Activated CD8-positive, alpha-beta memory T cell treated with anti-CD3 and anti-CD28 coated beads, Interleukin-2, amount 50 U/mL, for 1 hour (primary cell): ENCODE measurements around the gene MXRA8.
A peak's percentile ranks its signal among the peaks of the same experiment; 100 is the strongest.

Experiments used
- DNase-seq: peaks from one replicate; pipeline ENCODE4 v3.0.0-alpha.2; 2020; ENCODE audit errors: extremely low read depth

MXRA8 gene

GRCh38 chr1:1307261-1307922, 51.0 kb downstream of the MXRA8 start:
- no peak for DNase-seq

DNA sequence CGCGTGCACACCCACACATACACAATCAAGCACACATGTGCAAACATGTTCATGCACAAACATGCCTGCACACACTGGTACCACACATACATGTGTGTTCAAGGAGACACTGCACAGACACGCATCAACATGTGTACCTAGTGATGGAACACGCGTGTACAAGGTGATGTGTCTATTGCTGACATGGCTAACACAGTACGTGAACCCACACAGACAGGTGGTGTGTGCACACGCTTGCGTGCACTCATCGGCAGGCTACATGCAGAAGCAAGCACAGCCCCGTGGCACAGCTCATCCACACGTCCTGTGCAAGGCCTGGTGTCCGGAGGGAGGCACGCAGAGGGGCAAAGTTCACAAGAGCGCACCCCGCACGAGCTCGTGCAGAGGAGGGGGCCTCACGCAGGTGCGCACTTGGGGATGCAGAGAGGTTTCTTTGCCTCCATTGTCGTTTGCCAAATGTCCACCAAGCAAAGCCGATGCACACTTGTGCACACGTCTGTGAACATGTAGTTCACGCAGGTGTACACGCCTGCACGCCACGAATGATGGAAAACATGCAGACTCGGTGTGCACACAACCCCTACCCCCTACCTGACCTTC, 51.6 kb downstream of the MXRA8 start:
- no peak for DNase-seq

DNA sequence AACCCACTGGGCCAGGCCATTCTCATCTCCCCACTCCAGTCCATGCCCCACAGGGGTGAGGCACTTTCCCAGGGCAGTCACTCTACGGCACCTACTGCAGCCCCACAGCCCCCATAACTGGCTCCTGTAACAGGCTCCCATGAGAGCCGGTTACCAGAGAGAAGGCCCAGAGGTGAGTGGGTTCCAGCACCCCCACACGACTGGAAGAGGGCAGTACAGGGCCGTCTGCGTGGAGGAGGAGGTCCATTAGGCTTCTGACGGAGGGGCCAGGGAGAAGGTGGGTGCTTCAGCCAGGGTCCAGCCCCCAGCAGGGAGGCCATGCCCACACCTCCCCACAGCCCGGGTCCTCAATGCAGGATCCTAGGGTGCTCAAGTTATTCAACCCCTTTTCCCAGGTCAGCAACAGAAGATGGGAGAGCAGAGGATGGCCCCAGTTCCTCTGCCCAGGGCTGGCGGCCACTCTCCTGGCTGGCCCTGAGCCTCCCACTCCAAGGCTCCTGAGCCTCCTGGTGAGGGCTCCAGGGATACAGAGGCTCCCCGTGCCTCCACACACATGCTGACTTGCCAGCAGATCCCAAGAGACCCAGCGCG, 52.2 kb downstream of the MXRA8 start:
- DNase-seq: no peak

GRCh38 chr1:1305300-1306069, 52.9 kb downstream of the MXRA8 start:
- peak; percentile 43 for DNase-seq

- no peak for DNase-seq
Measured at GRCh38 chr1:1304331-1305299, 53.7 kb downstream of the MXRA8 start.

- DNase-seq: no peak
Measured at GRCh38 chr1:1303736-1304135, 54.6 kb downstream of the MXRA8 start.

DNA sequence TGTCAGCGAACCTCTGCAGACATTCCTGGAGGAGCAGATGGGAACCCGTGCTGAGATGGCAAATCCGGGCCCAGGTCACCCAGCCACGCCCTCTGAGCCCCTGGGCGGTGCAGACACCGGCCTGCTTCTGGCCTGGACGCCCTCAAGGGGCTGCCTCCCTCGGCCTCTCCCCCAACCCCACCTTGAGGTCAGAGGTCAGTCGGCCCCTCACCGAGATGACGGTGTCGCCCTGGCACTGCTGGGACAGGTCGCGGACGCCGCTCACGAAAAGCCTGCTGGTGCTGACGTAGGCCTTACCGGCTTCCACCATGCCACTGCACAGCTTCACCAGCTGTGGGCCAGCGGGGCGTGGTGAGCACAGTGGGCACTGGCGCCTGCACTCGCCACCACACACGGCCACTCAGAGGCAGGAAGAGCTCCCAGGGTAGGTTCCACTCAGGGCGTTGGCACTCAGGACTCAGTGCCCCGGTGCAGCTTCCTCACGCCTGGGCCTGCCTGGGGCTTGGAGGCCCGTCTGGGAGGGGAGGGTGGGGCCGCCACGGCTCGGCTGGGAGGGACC, 55.3 kb downstream of the MXRA8 start:
- no peak for DNase-seq
